ENCODE measurements around the gene SRL. TPM values are rescaled to one million over a fixed set of nuclear protein-coding genes. Genes with fewer than 3 reads are reported as not detected.

Gene SRL
- total RNA-seq, 1 experiment from 2014 or later: 0.11 TPM

DNA sequence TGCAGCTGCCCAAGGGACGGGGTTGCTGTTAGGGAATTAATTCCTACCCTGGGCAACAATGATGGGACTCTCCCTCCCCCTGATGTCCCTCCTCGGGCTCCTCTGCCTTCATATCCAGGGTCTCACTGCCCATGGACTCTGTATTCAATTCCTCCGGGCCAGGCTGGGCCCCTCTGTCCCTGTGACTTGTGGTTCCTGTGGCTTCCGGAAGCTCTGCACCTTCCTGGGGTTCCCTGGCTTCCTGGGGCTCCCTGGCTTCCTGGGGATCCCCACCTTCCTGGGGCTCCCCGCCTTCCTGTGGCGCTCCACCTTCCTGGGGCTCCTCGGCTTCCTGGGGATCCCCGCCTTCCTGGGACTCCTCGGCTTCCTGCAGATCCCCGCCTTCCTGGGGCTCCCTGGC, 35.2 kb downstream of the SRL start:
- no peak overlapping the region for H3K27ac Mint-ChIP-seq
- H3K4me1 Mint-ChIP-seq: no peaks in the 10 kb centered on the region
- no peaks in the 10 kb centered on the region for H3K36me3 Mint-ChIP-seq
- ATAC-seq (no peak), DNase-seq (ENCODE audit: low spot score) (no peak)
- H3K27me3 Mint-ChIP-seq (ENCODE audit: low read depth): no peaks in the 10 kb centered on the region
- H3K9me3 Mint-ChIP-seq: no peaks in the 10 kb centered on the region
- CTCF ChIA-PET: interaction anchor here (1.8 kb wide), 1 partner anchor 47 kb away, joined by 9 read pairs; no protein-coding TSS in a partner anchor
- no peak for TF ChIP-seq ZNF138 (CRISPR knock-in tag; conservative IDR thresholded peaks at IDR 0.05)
- no peak for TF ChIP-seq NR3C1 (CRISPR knock-in tag; conservative IDR thresholded peaks at IDR 0.05; ENCODE audit: low read depth)
- no peak for TF ChIP-seq CREB1 (CRISPR knock-in tag; IDR thresholded peaks at IDR 0.05)
- TF ChIP-seq, protein P1, sequence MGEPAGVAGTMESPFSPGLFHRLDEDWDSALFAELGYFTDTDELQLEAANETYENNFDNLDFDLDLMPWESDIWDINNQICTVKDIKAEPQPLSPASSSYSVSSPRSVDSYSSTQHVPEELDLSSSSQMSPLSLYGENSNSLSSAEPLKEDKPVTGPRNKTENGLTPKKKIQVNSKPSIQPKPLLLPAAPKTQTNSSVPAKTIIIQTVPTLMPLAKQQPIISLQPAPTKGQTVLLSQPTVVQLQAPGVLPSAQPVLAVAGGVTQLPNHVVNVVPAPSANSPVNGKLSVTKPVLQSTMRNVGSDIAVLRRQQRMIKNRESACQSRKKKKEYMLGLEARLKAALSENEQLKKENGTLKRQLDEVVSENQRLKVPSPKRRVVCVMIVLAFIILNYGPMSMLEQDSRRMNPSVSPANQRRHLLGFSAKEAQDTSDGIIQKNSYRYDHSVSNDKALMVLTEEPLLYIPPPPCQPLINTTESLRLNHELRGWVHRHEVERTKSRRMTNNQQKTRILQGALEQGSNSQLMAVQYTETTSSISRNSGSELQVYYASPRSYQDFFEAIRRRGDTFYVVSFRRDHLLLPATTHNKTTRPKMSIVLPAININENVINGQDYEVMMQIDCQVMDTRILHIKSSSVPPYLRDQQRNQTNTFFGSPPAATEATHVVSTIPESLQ (CRISPR knock-in tag; IDR thresholded peaks at IDR 0.05): no peak
- no peak for TF ChIP-seq ZSCAN18 (CRISPR knock-in tag; IDR thresholded peaks at IDR 0.05)
- no peak for TF ChIP-seq ZNF317 (CRISPR knock-in tag; IDR thresholded peaks at IDR 0.05; ENCODE audit: borderline replicate concordance, low read depth)
- no peak for TF ChIP-seq ZNF532 (CRISPR knock-in tag; IDR thresholded peaks at IDR 0.05; ENCODE audit: borderline replicate concordance)
- TF ChIP-seq ESRRA (CRISPR knock-in tag; IDR thresholded peaks at IDR 0.05; ENCODE audit: borderline replicate concordance): no peak
- TF ChIP-seq E2F5 (CRISPR knock-in tag; IDR thresholded peaks at IDR 0.05): no peak
- no peak for TF ChIP-seq ERG (CRISPR knock-in tag; IDR thresholded peaks at IDR 0.05)
- no peak for TF ChIP-seq AFF4 (CRISPR knock-in tag; IDR thresholded peaks at IDR 0.05; ENCODE audit: borderline replicate concordance)
- H3K4me3 Mint-ChIP-seq: no peak overlapping the region
- POLR2A ChIA-PET: no interaction called here
